Measurements from ENCODE around the gene NADSYN1.

NADSYN1 gene

DNA sequence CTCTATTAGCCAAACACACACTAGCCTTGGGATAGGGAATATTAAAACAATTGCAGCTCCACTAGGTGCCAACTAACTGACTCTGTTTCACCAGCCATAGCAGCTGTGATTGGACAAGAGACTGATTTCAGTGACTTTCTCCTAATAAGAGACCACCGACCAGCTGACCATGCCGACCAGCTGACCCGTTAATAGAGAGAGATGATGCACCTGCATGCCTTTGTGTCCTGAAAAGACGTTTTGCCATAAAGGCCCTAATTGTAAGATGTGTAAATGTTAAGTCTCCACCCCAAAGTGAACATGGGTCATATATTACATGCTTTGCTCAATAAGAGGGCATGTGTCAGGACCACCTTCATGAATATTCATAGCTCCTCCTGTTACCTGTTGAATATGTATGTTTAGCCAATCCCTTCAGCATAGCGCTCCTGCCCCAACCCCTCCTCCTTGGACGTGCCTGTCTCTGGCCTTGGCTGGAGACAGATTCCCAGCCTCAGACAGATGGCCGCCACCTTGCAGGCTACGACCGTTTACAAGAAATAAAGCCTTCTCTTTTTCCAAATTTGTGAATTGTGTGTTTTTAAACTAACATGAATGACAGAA, 1.3 kb upstream of the NADSYN1 start:
- DNase-seq (ENCODE audit: low read depth in 3 of 3): no peak

DNA sequence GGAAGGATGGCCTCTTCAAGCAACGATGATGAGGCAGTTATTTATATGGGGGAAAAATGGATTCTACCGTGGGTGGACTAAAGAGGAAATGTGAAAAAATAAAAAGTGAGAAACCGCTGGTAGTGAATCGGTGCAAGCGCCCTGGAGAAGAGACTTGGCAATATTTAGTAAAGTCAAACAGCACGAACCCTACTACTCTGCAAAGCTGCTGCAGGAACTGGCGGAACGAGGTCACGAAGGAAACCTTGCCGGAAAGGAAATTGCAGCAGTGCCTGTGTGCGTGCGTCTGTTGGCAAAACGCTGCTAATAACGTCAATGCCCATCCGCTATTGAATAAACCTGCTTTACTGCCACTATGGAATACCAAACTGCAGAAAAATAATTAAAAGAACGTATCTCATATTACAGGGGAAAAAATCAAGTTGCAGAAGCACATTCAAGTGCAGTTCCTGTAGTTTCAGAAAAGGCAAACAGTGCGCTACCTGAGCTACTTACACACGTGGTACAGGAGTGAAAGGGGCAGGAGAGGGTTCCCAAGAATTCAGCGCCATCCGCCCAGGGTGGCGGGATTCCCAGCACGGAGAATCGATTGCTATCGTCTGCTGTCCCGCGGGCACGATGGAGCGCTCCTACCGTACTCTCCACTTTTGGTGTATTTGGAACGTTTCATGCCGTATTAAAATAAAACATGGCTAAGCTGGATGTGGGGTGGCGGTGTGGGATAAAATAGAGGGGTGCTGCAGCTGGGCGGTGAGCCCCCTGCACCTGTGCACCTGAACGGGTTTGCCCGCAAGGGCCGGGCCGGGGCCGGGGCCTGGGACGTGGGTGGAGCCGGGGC, 585 bp upstream of the NADSYN1 start:
- DNase-seq (ENCODE audit: low read depth in 3 of 3): peak in 1 of 3 experiments; percentile 41

DNA sequence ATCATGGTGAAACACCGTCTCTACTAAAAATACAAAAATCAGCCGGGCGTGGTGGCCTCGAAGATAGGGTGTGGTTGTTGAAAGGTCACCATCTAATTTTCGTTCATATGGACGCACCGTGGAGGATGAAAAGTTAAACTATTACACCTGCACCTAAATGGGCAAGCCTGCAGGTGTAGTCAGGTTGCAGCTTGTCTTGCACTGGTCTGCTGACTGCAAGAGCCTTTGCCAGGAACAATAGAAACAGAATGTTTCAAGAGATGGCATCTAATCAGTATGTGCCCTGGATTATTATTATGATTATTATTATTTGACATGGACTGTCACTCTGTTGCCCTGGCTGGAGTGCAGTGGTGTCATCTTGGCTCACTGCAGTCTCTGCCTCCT, 908 bp downstream of the NADSYN1 start:
- no peak for DNase-seq (ENCODE audit: low read depth in 3 of 3)

DNA sequence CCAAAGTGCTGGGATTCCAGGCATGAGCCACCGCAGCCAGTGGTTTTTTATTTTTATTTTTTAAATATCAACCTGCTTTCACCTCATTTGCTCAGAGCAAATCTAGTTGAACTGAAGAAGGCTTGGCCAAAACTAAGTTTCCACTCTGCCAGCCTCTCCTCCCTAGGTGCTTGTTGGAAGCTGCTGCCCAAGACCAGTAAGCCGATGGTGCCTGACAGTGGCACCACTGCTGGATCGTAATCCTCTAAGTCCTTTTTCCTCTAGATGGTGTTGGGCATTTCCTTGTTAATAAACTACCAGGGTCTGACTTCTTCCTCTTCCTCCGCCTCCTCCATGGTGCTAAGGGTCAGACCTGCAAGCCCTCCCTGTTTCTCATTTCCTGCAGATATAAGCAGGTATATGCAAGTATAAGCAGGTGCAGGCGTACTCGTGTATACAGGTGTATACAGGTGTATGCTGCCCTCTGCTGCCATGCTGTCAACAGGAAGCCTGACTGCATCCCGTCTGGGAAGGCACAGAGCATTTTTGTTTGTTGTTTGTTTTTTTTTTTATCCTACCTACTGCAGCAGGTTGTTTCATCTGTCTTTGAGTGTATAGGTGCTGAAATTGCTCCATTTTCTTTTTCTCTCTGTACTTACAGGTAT, 1.6 kb downstream of the NADSYN1 start:
- no peak for DNase-seq (ENCODE audit: low read depth in 3 of 3)

DNA sequence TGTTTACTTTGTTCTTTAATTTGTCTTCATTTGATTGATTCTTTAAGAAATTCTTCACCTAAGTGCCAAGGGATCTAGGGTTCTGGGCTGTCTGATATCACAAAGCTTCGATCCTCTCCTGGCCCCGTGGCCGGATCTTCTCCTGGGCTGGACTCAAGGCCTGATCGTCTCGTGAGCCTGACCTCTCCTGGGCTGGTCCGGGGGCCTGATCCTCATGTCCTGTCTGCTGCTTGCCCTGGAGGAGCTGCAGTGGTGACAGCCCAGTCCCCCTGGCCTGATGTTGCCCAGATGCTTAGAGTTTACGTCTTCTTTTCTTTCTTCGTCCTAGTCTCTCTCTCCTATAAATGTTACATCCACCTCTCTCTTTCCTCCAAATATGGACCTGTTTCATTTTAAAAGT, 3.3 kb downstream of the NADSYN1 start:
- DNase-seq (ENCODE audit: low read depth in 3 of 3): no peak

DNA sequence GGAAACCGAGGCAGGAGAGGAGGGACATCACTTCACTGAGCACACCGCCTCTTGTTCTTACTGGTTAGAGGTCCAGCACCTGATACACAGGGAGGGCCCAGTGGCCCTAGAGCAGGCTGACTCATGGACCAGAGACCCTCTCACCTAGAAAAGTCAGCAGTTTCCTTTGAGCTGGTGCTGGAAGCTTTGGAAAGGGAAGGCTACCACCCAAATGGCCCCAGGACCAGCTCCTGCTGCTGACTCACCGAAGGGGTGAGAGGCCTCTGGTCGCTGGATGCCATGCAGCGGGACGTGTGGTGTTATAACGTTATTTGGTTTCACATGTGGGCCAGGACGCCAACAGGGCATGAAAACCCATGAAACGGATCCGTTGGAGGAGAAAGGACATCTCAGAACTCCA, 3.8 kb downstream of the NADSYN1 start:
- DNase-seq (ENCODE audit: low read depth in 3 of 3): no peak

DNA sequence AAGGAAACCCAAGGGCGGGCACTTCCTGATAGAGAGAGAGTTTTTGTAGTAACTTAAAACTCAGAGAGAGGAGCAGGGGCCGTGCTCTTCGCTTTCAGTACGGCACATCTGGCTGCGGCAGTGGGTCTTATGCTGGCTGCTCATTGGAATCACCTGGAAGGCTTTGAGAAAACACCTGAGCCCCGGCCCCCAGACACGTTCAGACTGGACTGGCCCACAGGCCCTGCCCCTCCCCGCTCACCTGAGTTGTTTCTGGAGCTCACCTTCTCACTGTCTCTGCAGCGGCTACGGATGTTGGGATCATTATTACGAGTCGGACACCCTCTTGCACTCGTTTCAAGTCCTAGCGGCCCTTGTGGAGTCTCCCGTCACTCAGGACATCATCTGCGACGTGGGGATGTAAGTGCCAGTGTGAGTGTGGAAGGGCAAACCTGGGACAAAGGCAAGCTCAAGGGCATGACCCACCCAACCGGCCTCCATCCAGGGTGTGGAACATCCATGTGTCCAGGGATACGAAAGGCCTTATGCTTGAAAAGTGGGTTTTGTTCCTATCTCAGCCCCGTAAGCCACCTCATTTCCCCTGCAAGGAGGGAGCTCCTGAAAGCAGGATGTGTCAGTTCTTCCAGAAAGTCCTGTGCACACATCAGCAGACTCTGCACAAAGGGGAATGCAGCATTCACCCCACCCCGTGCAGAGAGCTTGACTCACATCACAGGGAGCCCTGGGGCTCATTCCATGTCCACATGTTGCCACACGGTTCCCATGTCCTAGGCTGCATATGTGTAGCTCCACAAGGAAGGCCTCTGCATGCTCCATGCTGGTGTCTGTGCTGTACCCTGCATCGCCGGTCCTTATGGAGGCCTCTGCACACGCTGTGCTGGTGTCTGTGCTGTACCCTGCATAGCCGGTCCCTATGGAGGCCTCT, 5.4 kb downstream of the NADSYN1 start:
- no peak for DNase-seq (ENCODE audit: low read depth in 3 of 3)

DNA sequence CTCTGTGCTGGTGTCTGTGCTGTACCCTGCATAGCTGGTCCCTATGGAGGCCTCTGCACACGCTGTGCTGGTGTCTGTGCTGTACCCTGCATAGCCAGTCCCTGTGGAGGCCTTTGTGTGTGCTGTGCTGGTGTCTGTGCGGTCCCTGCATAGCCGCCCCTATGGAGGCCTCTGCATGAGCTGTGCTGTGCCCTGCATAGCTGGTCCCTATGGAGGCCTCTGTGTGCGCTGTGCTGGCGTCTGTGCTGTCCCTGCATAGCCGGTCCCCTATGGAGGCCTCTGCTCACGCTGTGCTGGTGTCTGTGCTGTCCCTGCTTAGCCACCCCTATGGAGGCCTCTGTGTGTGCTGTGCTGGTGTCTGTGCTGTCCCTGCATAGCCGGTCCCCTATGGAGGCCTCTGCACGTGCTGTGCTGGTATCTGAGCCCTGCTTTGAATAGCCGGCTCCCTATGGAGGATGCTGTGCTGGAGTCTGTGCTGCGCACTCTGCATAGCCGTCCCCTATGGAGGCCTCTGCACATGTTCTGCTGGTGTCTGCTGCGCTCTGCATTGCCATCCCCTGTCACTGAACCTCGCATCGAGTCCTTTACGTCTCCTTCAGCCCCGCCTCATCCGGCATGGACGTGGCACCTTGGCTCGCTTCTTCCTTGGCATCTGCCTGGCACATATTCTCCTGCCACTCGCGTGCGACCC, 6.2 kb downstream of the NADSYN1 start:
- DNase-seq (ENCODE audit: low read depth in 3 of 3): no peak

DNA sequence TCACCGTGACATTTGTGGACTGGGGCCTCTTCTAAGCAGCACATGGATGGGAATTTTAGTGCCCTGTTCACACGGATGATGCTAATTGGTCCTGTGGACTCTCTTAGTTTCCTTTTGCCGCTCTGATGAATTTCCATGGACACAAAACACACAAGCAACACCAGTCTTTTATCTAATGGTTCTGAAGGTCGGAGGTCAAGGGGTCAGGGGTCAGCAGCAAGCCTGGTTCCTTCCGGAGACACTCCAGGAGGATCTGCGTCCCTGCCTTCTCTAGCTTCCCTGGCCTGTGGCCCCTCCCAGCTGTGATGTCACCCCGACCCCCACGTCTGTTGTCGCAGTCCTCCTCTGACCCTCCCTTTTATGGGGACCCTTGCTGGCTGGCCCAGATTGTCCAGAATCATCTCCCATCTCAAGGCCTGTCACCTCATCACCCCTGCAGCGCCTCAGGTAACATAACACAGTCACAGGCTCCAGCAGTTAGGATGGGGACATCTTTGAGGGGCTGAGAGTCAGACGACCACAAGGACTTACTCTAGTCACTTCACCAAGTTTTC, 6.8 kb downstream of the NADSYN1 start:
- DNase-seq (ENCODE audit: low read depth in 3 of 3): no peak

DNA sequence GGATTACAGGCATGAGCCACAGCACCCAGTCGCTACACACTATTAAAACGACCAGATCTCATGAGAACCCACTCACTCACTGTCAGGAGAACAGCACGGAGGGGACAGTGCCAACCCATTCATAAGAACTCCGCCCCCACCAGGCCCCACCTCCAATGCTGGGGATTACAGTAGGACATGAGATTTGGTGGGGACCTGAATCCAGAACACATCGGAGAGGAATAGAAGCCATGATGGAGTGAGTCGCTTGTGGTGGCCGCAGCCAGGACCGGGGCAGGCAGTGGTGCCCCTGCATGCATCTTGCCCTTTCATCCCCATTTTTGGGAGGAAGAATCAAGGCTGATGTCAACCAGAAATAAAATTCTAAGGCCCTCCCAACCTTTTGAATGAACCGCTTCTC, 8.7 kb downstream of the NADSYN1 start:
- DNase-seq (ENCODE audit: low read depth in 3 of 3): no peak

DNA sequence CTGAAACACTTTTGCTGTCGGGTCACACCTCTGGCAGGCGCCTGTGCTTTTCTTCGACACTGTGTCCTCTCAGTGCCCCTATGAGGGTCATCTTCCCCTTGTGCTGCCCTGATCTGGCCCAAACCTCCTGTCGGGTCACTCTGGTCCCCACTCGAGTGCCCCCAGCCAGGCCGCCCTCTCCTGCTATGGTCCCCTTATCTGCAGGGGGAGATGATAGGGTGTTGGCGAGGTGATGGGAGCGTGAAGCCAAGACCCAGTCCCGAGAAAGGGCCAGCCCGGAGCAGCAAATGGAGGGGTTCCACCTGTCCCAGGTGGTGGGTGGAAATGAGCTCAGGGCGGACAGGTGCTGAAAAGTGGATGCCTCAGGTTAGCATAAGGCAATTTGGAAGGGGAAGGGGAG, 9.7 kb downstream of the NADSYN1 start:
- no peak for DNase-seq (ENCODE audit: low read depth in 3 of 3)

DNA sequence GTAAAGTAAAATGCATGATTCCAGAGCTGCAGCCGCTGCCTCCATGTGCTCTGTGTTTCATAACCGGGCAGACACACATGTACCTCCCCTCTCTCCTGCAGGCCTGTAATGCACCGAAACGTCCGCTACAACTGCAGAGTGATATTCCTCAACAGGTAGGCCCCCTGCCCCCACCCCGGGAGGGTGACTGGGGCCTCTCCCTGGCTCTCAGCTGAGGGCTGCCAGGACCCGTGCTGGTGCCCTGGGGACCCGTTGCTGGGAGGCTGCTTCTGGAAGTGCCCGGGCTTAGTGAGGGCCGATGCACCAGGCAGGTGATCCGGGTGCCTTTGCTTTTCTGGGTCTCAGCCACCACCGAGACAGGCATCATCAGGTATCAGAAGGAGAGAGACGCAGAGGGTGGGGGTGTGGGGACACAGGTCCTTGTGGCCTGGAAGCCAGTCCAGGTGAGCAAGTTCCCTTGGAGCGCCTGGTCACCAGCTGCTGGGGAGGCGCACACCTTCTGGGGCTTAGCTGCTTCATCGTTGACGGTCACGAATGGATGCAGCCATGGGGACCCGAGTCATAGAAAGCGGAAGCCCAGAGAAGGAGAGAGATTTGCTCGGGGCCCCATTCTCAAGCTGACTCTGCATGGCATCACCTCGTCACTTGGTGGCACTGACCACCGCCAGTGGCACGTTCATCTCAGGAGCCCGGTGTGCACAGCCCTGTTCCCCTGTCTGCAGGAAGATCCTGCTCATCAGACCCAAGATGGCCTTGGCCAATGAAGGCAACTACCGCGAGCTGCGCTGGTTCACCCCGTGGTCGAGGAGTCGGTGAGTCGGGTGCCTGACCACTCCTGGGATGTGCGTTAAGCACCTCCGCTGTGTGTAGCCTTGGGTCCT, 10.6 kb downstream of the NADSYN1 start:
- no peak for DNase-seq (ENCODE audit: low read depth in 3 of 3)

DNA sequence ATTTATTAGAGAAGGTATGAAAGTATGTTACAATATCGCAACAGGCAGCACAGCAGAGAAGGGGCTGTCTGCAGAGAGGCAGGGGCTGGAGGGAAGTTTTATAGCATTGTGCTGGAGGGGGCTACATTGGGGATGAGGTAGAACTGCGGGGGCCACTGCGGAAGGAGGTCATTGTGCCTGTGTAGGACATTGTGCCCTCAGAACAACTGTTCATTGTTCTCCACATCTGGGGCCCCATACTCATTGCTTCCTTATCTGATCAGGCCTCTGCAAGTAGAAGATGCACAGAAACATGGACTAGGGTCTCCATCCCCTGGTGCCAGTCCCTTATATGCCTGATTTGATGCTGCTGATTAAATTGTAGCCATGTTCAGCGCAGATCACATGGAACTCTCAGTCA, 12.1 kb downstream of the NADSYN1 start:
- no peak for DNase-seq (ENCODE audit: low read depth in 3 of 3)

DNA sequence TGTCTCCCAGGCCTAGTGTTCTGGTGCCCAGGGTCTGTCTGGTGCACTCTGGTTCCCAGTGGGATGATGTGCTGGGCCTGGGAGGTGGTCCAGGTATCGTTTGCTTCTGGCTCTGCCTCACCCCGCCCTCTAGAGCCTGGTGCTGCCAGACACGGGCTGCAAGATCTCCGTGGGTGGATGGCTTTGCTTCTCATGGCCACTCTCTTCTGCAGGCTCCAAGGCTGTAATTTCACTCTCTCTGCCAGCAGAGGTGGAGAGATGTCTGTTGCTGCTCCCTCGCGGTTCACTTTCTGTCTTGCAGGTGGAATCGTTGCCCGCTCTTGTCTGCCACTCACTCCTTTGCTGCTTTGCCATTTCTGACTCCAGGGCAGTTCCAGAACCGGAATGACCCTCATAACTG, 13.4 kb downstream of the NADSYN1 start:
- DNase-seq (ENCODE audit: low read depth in 3 of 3): no peak

DNA sequence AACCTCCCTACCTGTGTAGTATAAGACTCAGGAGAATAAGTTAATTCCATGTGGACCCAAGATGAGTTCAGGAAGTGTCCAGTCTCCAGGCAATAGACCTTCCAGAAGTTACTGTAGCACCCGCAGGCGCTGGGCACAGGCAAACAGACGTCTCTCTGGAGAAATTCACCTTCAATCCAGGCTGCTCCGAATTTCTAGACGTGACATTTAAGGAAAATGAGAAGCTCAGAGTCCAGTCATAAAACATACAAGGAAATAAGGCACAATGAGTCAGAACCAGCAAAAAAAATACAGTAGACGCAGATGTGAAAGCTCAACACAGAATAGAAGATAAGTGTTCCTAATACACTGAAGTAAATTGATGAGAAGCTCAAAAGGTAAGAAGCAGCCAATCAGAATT, 14.2 kb downstream of the NADSYN1 start:
- DNase-seq (ENCODE audit: low read depth in 3 of 3): no peak

DNA sequence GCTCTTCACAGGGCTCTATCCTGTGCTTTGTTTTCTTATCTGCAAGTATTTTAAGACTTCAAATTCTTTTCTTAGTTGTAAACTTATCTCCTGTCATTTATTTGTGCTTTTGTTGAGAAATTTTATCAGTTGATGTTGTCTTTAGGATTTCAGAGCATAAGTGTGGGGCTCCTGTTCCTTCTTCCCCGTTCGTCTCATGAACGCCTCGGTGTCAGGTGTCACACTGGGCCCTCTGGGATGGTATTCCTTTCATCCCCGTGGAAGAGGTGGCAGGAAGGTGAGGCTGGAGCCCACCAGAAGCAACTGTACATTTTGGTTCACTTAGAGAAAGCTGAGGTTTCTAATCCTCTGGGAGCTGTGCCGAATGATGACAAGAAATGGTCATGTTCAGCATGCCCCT, 17.9 kb downstream of the NADSYN1 start:
- no peak for DNase-seq (ENCODE audit: low read depth in 3 of 3)

DNA sequence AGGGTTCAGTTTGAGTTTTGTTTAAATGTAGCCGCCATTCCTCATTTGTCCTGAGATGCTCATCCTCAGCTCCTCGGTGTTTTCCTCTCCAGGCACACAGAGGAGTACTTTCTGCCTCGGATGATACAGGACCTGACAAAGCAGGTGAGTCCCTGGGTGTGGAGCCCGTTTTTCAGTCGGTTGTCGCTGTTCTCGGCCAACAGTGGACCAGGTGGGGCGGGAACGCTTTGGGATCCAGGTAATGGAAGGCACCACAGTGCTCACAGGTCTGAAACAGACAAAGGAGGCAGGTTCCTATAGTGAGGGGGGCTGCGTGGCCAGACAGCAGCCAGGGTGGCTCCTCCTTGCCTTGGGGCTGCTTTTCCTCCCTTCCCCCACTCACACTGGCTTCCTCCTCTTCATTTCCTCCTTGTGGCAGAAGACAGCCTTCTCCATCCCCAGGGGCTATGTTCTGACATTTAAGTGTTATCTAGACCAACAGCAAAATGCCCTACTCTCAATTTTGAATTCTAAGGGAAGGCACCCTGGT, 19.4 kb downstream of the NADSYN1 start:
- no peak for DNase-seq (ENCODE audit: low read depth in 3 of 3)

DNA sequence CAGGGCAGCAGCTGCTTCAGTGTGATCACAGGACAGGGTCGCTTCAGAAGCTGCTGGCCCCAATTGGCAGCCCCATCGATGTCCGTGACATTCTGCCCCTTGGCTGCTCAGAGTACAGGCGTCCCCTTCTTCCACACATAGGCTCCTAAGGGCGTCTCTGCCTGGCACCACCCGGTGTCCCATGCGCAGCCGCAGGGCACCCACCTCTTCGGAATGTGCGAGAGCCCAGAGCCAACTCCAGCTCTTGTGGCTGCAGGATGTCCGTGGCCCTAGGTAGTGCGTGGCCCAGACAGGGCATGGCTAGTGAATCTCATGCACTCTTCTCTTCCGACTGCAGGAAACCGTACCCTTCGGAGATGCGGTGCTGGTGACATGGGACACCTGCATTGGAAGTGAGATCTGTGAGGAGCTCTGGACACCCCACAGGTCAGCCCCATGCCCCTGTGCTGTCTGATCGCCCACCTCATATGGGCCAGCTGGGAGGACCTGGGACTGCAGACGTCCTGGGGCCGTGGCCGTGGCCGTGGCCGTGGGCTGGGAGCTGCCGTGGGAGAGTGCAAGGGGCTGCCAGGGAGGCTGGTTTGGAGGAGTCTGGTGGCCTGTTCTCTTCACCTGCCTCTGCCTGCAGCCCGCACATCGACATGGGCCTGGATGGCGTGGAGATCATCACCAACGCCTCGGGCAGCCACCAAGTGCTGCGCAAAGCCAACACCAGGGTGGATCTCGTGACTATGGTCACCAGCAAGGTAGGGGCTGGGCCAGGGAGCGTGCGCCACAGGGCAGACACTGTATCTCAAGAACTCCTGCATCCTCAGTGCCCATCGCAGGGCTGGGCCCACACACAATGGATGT, 20.2 kb downstream of the NADSYN1 start:
- no peak for DNase-seq (ENCODE audit: low read depth in 3 of 3)

DNA sequence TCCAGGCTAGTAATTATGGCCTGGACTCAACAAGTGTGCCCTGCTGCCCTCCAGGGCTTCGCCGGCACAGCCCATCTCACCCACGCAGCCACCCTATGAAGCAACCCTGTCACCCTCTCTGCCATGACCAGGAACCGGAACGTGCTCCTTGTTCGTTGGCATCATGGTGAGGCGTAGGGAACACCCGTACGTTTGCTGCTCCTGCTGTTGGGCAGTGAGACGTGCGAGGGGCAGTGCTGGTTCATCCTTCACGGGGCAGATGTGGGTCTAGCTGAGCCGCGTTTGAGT, 20.7 kb downstream of the NADSYN1 start:
- DNase-seq (ENCODE audit: low read depth in 3 of 3): no peak
